Stimulated activated CD4-positive, alpha-beta T cell treated with anti-CD3 and anti-CD28 coated beads, Interleukin-1b, Interleukin-23, amount 100 ng/mL, for 48 hours (primary cell): ENCODE results near the gene ST14.
A peak's percentile ranks its signal among the peaks of the same experiment; 100 is the strongest.
"Not testable (repeated sequence)": the region's sequence is repeated elsewhere in the genome, so short reads cannot be mapped to it uniquely, and the experiment has no call there.

ENCODE experiments used
- DNase-seq: peaks from one replicate; pipeline ENCODE4 v3.0.0-alpha.2; 2020

Gene ST14

GRCh38 chr11:130211144-130211543 is 51.6 kb downstream of the ST14 start:
- no peak for DNase-seq

GRCh38 chr11:130211781-130212401 is 52.3 kb downstream of the ST14 start:
- no peak for DNase-seq

- DNase-seq, result no peak
Observed at GRCh38 chr11:130212431-130212961, 52.9 kb downstream of the ST14 start.

GRCh38 chr11:130213143-130213978 is 53.8 kb downstream of the ST14 start:
- DNase-seq, result peak; percentile 64

- DNase-seq, result no peak
Observed at GRCh38 chr11:130213979-130214281, 54.3 kb downstream of the ST14 start.

- no peak for DNase-seq
Observed at GRCh38 chr11:130214861-130215530, 55.4 kb downstream of the ST14 start.

- no peak for DNase-seq
Observed at GRCh38 chr11:130215531-130216220, 56.1 kb downstream of the ST14 start.

GRCh38 chr11:130216221-130216550 is 56.6 kb downstream of the ST14 start:
- no peak for DNase-seq

- no peak for DNase-seq
Observed at GRCh38 chr11:130216591-130217132, 57.1 kb downstream of the ST14 start.

GRCh38 chr11:130217133-130218031 is 57.8 kb downstream of the ST14 start:
- DNase-seq, result no peak

- no peak for DNase-seq
Observed at GRCh38 chr11:130218501-130219070, 59.0 kb downstream of the ST14 start.

- no peak for DNase-seq
Observed at GRCh38 chr11:130219148-130219547, 59.6 kb downstream of the ST14 start.

GRCh38 chr11:130220311-130221035 is 60.9 kb downstream of the ST14 start:
- no peak for DNase-seq

- no peak for DNase-seq
Observed at GRCh38 chr11:130223291-130223971, 63.8 kb downstream of the ST14 start.

GRCh38 chr11:130227373-130227772 is 67.8 kb downstream of the ST14 start:
- no peak for DNase-seq

GRCh38 chr11:130233486-130233885 is 73.9 kb downstream of the ST14 start:
- DNase-seq, result not testable (repeated sequence)

- DNase-seq, result not testable (repeated sequence)
Observed at GRCh38 chr11:130233888-130234287, 74.3 kb downstream of the ST14 start.

- DNase-seq, result no peak
Observed at GRCh38 chr11:130234315-130234714, 74.7 kb downstream of the ST14 start.

GRCh38 chr11:130237282-130238006 is 77.9 kb downstream of the ST14 start:
- no peak for DNase-seq

- no peak for DNase-seq
Observed at GRCh38 chr11:130241713-130242112, 82.1 kb downstream of the ST14 start.
